SJSA1 (cell line): ENCODE results near the gene MARS1. TPM values are rescaled to one million over a fixed set of nuclear protein-coding genes. Genes with fewer than 3 reads are reported as not detected.

Experiments
- DNase-seq, 2 experiments: peaks; one replicate each; pipeline ENCODE4 v3.0.0-alpha.2; 2015 to 2020; ENCODE audit warnings: low spot score in 2 of 2, low read depth in 1 of 2
- H3K27ac ChIP-seq: fragments of 250-450 bp; sonication (Bioruptor Pico); 2 replicates; pipeline ENCODE4 v1.5.1; 2020; ENCODE audit warnings: mild to moderate bottlenecking, moderate library complexity
- H3K27me3 ChIP-seq: fragments of 250-450 bp; sonication (Bioruptor Pico); replicated peaks from 2 replicates; pipeline ENCODE4 v1.5.1; 2020; ENCODE audit warnings: mild to moderate bottlenecking, moderate library complexity
- H3K36me3 ChIP-seq: fragments of 250-450 bp; sonication (Bioruptor Pico); 2 replicates; pipeline ENCODE4 v1.5.1; 2020; ENCODE audit warnings: mild to moderate bottlenecking
- H3K4me1 ChIP-seq: fragments of 250-450 bp; sonication (Bioruptor Pico); replicated peaks from 2 replicates; pipeline ENCODE4 v1.6.1; 2021; ENCODE audit warnings: mild to moderate bottlenecking
- H3K4me3 ChIP-seq: fragments of 250-450 bp; sonication (Bioruptor Pico); 2 replicates; pipeline ENCODE4 v1.5.1; 2020; ENCODE audit warnings: mild to moderate bottlenecking
- H3K9me3 ChIP-seq: fragments of 250-450 bp; sonication (Bioruptor Pico); replicated peaks from 2 replicates; pipeline ENCODE4 v1.5.1; 2020; ENCODE audit warnings: mild to moderate bottlenecking
- total RNA-seq: library from RNA; depleted of rRNA; stranded (reverse); fragments of >200 nt; shearing (Covaris generic); gene quantifications from 2 replicates; pipeline ENCODE4 v1.2.3, GENCODE V29; 2014

MARS1 gene
- total RNA-seq, 1 experiment from 2014 or later: 3,352 TPM

GRCh38 chr12:57530396-57531142 is 42.7 kb downstream of the MARS1 start:
- Histone ChIP-seq H3K27me3 (no peaks in the 10 kb centered on the region), H3K36me3 (peaks cover 99% of the 10 kb centered on the region), H3K9me3 (no peaks in the 10 kb centered on the region), H3K4me1 (no peaks in the 10 kb centered on the region), H3K27ac (no peak overlapping the region), H3K4me3 (no peak overlapping the region)
- peak; percentile 76 to 89 for DNase-seq

- H3K9me3 ChIP-seq: no peaks in the 10 kb centered on the region
- H3K36me3 ChIP-seq: peaks cover 99% of the 10 kb centered on the region
- H3K4me1 ChIP-seq: no peaks in the 10 kb centered on the region
- DNase-seq: peak in 1 of 2 experiments; percentile 86
- H3K27ac ChIP-seq: no peak overlapping the region
- H3K27me3 ChIP-seq: no peaks in the 10 kb centered on the region
- H3K4me3 ChIP-seq: no peak overlapping the region
Measured at GRCh38 chr12:57531836-57532235, 44.0 kb downstream of the MARS1 start.

- Histone ChIP-seq H3K36me3 (peaks cover 99% of the 10 kb centered on the region), H3K27me3 (no peaks in the 10 kb centered on the region), H3K4me1 (no peaks in the 10 kb centered on the region), H3K4me3 (no peak overlapping the region), H3K9me3 (no peaks in the 10 kb centered on the region), H3K27ac (no peak overlapping the region)
- DNase-seq: peak in 1 of 2 experiments; percentile 77
Measured at GRCh38 chr12:57533108-57533507, 45.2 kb downstream of the MARS1 start.

- H3K4me1 ChIP-seq: no peaks in the 10 kb centered on the region
- H3K9me3 ChIP-seq: no peaks in the 10 kb centered on the region
- no peak overlapping the region for H3K27ac ChIP-seq
- H3K36me3 ChIP-seq: peaks cover 99% of the 10 kb centered on the region
- peak; percentile 77 to 87 for DNase-seq
- no peaks in the 10 kb centered on the region for H3K27me3 ChIP-seq
- H3K4me3 ChIP-seq: no peak overlapping the region
Measured at GRCh38 chr12:57534250-57534649, 46.4 kb downstream of the MARS1 start.

GRCh38 chr12:57534991-57535543 is 47.2 kb downstream of the MARS1 start:
- Histone ChIP-seq H3K36me3 (peaks cover 100% of the 10 kb centered on the region), H3K4me3 (no peak overlapping the region)

GRCh38 chr12:57535764-57536596 is 48.1 kb downstream of the MARS1 start:
- Histone ChIP-seq H3K27me3 (no peaks in the 10 kb centered on the region), H3K36me3 (peaks cover 99% of the 10 kb centered on the region), H3K4me3 (no peak overlapping the region), H3K9me3 (no peaks in the 10 kb centered on the region), H3K4me1 (peaks cover 15% of the 10 kb centered on the region), H3K27ac (no peak overlapping the region)
- peak; percentile 78 to 89 for DNase-seq

More at GRCh38 chr12:57534991-57535543, 47.2 kb downstream of the MARS1 start:
- Histone ChIP-seq H3K27ac (no peak overlapping the region), H3K4me1 (peaks cover 6% of the 10 kb centered on the region), H3K27me3 (no peaks in the 10 kb centered on the region), H3K9me3 (no peaks in the 10 kb centered on the region)
- peak; percentile 79 to 87 for DNase-seq

GRCh38 chr12:57536597-57536942 is 48.7 kb downstream of the MARS1 start:
- H3K27ac ChIP-seq: no peak overlapping the region
- H3K4me1 ChIP-seq: peaks cover 21% of the 10 kb centered on the region
- no peak for DNase-seq
- peaks cover 98% of the 10 kb centered on the region for H3K36me3 ChIP-seq
- no peaks in the 10 kb centered on the region for H3K27me3 ChIP-seq
- no peaks in the 10 kb centered on the region for H3K9me3 ChIP-seq
- no peak overlapping the region for H3K4me3 ChIP-seq

GRCh38 chr12:57539134-57539768 is 51.4 kb downstream of the MARS1 start:
- Histone ChIP-seq H3K36me3 (peaks cover 95% of the 10 kb centered on the region), H3K27ac (no peak overlapping the region), H3K4me1 (peaks cover 31% of the 10 kb centered on the region), H3K27me3 (no peaks in the 10 kb centered on the region), H3K9me3 (no peaks in the 10 kb centered on the region), H3K4me3 (no peak overlapping the region)
- DNase-seq: peak in 1 of 2 experiments; percentile 77

- Histone ChIP-seq H3K9me3 (no peaks in the 10 kb centered on the region), H3K36me3 (peaks cover 93% of the 10 kb centered on the region), H3K27ac (peak overlapping the region; percentile 2), H3K27me3 (no peaks in the 10 kb centered on the region), H3K4me1 (peaks cover 45% of the 10 kb centered on the region), H3K4me3 (no peak overlapping the region)
- no peak for DNase-seq
Measured at GRCh38 chr12:57541001-57541400, 53.1 kb downstream of the MARS1 start.

GRCh38 chr12:57541717-57542116 is 53.8 kb downstream of the MARS1 start:
- Histone ChIP-seq H3K9me3 (no peaks in the 10 kb centered on the region), H3K4me1 (peaks cover 49% of the 10 kb centered on the region), H3K27me3 (no peaks in the 10 kb centered on the region), H3K36me3 (peaks cover 93% of the 10 kb centered on the region), H3K4me3 (no peak overlapping the region), H3K27ac (peak overlapping the region; percentile 2)
- DNase-seq: no peak

- H3K36me3 ChIP-seq: peaks cover 77% of the 10 kb centered on the region
- H3K4me1 ChIP-seq: peaks cover 54% of the 10 kb centered on the region
- no peaks in the 10 kb centered on the region for H3K9me3 ChIP-seq
- H3K4me3 ChIP-seq: no peak overlapping the region
- DNase-seq: no peak
- H3K27me3 ChIP-seq: 0 out of 2 replicates have a peak, but pooled peaks cover 2% of the 10 kb centered on the region
- H3K27ac ChIP-seq: no peak overlapping the region
Measured at GRCh38 chr12:57543581-57543980, 55.7 kb downstream of the MARS1 start.

- H3K36me3 ChIP-seq: peaks cover 55% of the 10 kb centered on the region
- no peaks in the 10 kb centered on the region for H3K9me3 ChIP-seq
- 0 out of 2 replicates have a peak, but pooled peaks cover 2% of the 10 kb centered on the region for H3K27me3 ChIP-seq
- peak overlapping the region; percentile 84 for H3K27ac ChIP-seq
- DNase-seq: no peak
- peak overlapping the region; percentile 73 for H3K4me3 ChIP-seq
- H3K4me1 ChIP-seq: peaks cover 43% of the 10 kb centered on the region
Measured at GRCh38 chr12:57545809-57546437, 58.1 kb downstream of the MARS1 start.
